SU-DHL-6 (cell line): ENCODE data around the gene HPS5.

ENCODE experiments used
- CTCF ChIP-seq: fragments of 200-600 bp; sonication (generic); IDR thresholded peaks from one replicate; pipeline ENCODE4 v1.5.1; 2017; ENCODE audit warnings: antibody characterized with exemption, mild to moderate bottlenecking, low read length, moderate library complexity; ENCODE audit not compliant: insufficient read depth, poor library complexity, severe bottlenecking
- EZH2phosphoT487 ChIP-seq: fragments of 200-600 bp; sonication (generic), shearing (Covaris generic); conservative IDR thresholded peaks from 2 replicates; pipeline ENCODE4 v1.6.1; 2018; ENCODE audit warnings: mild to moderate bottlenecking, antibody characterized with exemption, low read length, moderate library complexity, mixed read lengths

DNA sequence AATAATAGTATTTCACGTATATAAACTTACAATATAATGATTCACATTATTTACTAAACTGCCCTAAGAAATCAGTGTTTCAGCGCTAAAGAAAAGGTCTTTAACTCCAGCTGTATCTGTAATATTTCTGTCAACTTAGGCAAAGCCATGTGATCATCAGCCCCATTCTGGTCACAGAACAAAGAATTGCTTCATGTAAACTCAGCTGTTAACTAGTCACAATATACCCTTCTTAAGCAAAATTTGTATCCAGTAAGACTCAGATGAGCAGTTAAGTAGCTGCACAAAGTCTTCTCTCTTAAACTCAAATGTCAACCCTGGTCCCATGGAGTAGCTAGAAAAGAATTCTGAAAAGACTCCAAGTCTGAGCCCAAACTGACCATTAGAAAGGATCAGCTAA lies 26.6 kb downstream of the HPS5 start:
- no peak for TF ChIP-seq CTCF
- no peak for TF ChIP-seq EZH2phosphoT487
